Fibroblast of skin of back (primary cell): ENCODE measurements around the gene ASXL1.
A peak's percentile ranks its signal among the peaks of the same experiment; 100 is the strongest.

Source experiments
- DNase-seq: peaks from one replicate; pipeline ENCODE4 v3.0.0-alpha.2; 2013

ASXL1 gene

DNA sequence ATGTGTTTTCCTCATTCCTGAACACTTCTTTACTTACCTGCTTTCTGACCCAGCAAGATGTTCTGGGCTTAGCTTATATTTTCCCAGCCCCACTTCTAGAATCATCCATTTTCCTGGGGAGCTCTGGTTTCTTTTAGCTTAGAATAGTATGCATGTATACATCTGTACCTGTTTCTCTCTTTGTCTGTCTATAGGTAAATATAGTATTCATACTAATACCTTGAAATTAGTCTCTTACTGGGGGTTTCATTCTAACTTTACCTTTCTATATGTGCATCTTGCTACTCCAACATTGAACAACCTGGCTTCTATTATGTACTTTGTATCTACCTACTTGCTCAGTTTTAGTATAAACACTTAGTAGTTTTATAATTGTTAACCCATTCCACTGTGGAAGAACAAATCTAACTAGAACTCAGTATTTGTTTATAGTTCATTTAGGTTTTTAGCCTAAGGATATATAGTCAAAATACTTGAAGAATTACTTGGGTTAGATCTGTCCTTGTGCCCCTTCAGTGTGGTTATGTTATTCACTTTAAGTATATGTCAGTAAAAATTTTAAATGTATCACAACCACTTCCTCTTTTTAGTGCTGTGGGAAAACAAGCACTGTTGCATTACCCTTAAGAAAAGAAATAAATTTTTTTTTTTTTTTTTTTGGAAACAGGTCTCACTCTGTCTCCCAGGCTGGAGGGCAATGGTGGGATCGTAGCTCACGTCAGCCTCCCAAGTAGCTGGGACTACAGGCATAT is 54.0 kb downstream of the ASXL1 start:
- no peak for DNase-seq

DNA sequence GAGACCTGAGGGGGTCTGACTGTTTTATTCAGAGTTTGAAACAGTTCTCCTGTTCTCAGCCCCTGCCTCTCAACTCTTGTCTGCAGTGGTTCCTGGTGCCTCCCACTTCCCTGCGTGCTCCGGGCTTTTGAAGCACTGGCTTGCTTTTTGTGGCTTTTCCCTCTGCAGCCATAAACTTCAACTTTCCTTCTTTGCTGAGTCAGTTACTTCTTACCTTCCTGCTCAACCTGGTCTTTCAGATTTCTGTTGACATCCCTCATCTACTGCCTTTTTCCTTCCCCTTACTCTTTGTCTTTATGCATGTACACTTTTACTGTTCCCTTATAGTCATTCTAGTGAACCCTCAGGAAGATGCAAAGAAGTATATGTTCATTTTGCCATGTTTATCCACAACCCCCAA is 57.4 kb downstream of the ASXL1 start:
- DNase-seq, result no peak

DNA sequence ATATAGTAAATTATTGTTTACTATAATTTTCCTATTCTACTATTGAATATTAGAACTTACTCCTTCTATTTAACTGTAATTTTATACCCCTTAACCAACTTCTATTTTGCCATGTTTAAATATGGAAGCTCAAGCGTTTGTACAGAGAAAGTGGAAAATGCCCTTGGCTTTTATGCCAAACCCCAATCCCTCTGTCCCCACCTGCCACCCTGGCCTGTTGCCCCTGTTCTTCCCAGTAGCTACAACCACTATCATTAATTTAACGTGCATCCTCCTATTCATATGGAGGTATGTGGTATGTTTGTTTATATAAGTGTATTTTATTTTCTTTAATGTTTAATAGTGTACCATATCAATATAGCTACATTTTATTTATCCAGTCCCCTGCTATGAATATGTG is 58.1 kb downstream of the ASXL1 start:
- DNase-seq, result no peak

DNA sequence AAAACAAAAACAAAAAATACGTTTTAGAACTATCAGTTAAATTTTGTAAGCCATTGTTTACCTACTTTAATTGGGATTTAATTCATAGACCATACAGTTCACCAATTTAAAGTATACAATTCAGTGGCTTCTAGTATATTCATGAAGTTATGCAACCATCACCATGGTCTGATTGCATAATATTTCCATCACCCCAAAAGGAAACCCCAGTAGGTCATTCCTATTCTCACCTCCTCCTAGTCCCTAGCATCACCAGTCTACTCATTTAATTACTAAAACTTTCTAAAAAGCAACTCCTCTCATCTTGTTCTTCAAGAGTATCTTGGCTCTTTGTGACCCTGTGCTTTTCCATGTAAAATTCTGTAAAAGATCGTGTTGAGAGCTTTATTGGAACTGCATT is 60.2 kb downstream of the ASXL1 start:
- no peak for DNase-seq

DNA sequence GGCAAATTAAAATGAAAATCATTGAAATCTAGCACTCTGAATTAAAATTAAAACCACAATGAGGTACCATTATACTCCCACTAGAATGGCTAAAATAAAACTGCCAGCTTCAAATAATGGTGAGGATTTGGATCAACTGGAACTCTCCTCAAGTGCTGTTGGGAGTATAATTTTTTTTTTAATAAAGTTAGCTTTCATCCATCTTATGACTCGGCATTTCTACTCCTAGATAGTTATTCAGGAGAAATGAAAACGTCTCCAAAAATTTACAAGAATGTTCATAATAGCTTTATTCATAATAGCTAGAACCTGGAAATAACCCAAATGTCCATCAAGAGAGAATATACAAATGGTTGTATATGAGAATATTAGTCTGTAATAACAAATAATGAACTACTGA is 63.2 kb downstream of the ASXL1 start:
- DNase-seq, result peak; percentile 13

DNA sequence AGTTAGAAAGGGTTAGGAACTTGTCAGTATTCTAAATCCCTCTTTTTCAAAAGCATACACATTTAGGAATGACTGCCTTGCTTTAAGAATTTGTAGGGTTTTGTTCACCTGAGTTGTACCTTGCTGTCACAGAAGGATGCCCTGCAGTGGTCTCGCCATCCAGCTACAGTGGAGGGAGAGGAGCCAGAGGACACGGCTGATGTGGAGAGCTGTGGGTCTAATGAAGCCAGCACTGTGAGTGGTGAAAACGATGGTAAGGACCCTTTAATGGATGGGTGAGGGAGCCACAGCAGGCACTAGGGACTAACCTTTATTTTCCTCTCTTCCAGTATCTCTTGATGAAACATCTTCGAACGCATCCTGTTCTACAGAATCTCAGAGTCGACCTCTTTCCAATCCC is 69.9 kb downstream of the ASXL1 start:
- no peak for DNase-seq

DNA sequence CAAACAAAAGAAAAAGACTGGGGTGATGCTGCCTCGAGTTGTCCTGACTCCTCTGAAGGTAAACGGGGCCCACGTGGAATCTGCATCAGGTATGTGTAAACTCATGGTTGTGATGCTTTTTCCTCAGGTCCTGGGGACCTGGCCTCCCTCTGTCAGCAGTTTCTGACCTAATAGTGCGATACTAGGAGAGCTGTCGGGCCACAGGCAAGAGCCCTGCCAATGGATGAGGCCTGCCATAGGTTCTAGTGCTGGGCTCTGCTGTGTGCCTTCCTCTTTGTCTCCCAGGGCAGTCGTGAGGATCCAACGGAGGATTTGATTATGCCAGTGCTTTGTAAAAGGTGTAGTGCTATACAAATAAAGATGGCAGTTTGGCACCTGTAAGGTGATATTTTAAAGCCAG is 71.2 kb downstream of the ASXL1 start:
- DNase-seq, result no peak

DNA sequence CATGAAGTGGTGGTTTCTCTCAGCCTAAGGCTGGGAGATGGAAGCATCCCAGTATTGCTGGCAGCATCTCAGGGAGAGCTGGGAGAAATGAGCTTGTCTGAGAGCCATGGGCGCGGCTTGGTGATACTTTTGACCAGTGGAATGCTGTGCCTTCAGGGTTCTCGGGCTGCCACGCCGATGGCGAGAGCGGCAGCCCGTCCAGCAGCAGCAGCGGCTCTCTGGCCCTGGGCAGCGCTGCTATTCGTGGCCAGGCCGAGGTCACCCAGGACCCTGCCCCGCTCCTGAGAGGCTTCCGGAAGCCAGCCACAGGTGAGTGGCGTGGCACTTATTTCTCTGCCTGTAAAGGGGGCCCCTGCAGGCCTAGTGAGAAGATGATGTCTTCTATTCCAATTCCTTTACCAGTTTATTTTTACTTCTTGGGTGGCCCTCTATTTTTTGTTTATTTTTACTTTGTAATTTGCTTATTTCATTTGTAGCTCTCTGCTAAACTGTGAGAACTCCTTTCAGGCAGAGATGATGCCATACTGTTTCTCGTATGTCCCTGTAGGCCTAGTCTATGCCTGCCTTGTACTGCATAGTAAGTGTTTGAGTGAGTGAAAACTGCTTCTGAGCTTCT is 71.7 kb downstream of the ASXL1 start:
- no peak for DNase-seq

DNA sequence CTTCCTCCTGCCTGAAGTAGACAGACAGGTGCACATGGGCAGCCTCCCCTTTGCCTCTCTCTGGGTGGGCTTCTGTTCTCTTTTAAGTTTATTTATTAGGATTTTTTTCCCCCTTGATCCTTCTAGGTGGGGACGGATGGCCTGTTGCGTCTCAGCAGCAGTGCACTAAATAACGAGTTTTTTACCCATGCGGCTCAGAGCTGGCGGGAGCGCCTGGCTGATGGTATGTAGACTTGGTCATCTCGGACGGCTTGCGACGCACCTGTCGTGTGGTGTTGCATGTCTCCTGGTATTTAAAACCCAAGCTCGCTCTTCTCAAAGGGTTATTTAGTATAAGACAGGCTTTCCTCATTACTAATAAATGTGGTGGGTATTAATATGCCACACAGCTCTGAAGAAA is 73.3 kb downstream of the ASXL1 start:
- no peak for DNase-seq

DNA sequence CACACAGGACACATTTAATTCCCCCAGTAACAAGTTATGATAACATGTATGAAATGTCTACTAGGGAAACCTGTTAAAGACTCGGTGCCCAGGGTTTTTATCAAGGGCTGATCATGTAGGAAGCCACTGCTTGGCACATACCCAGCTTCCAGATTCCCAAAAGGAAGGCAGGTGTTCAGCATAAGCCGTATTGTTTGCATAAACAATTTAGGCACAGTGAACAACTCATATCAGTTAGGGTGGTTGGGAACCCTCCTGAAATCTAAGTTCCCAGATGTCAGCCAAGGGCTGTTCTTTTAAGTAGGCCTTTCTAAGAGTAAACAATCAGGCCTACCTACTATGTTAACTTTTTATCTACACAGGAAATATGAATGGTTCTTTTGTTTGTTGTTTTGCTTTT is 74.1 kb downstream of the ASXL1 start:
- DNase-seq, result no peak

DNA sequence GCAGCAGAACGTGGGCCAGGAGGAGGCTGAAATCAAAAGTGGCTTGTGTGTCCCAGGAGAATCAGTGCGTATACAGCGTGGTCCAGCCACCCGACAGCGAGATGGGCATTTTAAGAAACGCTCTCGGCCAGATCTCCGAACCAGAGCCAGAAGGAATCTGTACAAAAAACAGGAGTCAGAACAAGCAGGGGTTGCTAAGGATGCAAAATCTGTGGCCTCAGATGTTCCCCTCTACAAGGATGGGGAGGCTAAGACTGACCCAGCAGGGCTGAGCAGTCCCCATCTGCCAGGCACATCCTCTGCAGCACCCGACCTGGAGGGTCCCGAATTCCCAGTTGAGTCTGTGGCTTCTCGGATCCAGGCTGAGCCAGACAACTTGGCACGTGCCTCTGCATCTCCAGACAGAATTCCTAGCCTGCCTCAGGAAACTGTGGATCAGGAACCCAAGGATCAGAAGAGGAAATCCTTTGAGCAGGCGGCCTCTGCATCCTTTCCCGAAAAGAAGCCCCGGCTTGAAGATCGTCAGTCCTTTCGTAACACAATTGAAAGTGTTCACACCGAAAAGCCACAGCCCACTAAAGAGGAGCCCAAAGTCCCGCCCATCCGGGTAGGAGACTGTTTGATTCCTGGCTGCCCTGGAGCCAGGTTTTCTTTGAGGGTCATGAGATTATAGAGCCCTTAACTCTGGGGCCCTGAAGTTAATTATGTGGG is 75.3 kb downstream of the ASXL1 start:
- no peak for DNase-seq

DNA sequence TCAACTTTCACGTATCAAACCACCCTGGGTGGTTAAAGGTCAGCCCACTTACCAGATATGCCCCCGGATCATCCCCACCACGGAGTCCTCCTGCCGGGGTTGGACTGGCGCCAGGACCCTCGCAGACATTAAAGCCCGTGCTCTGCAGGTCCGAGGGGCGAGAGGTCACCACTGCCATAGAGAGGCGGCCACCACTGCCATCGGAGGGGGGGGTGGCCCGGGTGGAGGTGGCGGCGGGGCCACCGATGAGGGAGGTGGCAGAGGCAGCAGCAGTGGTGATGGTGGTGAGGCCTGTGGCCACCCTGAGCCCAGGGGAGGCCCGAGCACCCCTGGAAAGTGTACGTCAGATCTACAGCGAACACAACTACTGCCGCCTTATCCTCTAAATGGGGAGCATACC is 76.3 kb downstream of the ASXL1 start:
- no peak for DNase-seq

DNA sequence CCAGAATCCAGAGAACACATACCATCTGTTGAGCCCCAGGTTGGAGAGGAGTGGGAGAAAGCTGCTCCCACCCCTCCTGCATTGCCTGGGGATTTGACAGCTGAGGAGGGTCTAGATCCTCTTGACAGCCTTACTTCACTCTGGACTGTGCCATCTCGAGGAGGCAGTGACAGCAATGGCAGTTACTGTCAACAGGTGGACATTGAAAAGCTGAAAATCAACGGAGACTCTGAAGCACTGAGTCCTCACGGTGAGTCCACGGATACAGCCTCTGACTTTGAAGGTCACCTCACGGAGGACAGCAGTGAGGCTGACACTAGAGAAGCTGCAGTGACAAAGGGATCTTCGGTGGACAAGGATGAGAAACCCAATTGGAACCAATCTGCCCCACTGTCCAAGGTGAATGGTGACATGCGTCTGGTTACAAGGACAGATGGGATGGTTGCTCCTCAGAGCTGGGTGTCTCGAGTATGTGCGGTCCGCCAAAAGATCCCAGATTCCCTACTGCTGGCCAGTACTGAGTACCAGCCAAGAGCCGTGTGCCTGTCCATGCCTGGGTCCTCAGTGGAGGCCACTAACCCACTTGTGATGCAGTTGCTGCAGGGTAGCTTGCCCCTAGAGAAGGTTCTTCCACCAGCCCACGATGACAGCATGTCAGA is 77.4 kb downstream of the ASXL1 start:
- no peak for DNase-seq

DNA sequence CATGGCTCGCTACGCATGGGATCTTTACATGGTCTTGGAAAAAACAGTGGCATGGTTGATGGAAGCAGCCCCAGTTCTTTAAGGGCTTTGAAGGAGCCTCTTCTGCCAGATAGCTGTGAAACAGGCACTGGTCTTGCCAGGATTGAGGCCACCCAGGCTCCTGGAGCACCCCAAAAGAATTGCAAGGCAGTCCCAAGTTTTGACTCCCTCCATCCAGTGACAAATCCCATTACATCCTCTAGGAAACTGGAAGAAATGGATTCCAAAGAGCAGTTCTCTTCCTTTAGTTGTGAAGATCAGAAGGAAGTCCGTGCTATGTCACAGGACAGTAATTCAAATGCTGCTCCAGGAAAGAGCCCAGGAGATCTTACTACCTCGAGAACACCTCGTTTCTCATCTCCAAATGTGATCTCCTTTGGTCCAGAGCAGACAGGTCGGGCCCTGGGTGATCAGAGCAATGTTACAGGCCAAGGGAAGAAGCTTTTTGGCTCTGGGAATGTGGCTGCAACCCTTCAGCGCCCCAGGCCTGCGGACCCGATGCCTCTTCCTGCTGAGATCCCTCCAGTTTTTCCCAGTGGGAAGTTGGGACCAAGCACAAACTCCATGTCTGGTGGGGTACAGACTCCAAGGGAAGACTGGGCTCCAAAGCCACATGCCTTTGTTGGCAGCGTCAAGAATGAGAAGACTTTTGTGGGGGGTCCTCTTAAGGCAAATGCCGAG is 78.2 kb downstream of the ASXL1 start:
- DNase-seq, result no peak

DNA sequence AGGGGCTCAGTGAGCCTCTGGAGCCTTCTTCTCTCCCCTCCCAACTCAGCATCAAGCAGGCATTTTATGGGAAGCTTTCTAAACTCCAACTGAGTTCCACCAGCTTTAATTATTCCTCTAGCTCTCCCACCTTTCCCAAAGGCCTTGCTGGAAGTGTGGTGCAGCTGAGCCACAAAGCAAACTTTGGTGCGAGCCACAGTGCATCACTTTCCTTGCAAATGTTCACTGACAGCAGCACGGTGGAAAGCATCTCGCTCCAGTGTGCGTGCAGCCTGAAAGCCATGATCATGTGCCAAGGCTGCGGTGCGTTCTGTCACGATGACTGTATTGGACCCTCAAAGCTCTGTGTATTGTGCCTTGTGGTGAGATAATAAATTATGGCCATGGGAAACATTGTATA is 78.8 kb downstream of the ASXL1 start:
- no peak for DNase-seq

DNA sequence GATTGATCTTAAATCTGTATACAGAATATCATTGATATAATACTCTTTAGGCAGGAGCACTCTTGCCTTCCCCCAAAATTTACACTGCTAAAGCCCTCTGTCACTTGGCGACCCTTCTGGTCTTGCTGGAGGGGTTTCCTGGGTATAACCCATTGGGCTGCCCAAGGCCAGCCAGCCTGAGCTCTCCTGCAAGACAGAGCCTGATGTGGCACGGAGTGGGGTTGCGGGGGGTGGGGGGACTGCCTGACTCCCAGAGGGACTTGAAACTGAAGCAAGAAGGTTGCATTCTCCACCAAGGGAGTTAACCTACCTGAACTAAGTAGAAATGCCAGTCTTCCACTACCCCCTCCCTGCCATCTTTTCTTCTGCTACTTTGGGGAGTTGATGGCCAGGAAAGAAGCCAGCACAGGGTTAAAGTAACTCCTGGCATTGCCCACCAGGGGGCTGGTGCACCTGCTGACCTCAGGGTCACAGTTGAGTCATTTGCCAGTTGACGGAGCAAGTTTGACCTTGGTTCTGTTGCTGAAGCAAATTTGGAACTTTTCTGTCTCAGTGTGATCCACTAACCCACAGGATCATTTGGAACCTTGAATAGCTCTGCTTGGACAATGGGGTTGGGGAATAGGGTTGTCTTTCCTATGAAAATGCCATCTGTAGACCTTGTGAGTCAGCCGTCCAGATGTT is 79.4 kb downstream of the ASXL1 start:
- no peak for DNase-seq

DNA sequence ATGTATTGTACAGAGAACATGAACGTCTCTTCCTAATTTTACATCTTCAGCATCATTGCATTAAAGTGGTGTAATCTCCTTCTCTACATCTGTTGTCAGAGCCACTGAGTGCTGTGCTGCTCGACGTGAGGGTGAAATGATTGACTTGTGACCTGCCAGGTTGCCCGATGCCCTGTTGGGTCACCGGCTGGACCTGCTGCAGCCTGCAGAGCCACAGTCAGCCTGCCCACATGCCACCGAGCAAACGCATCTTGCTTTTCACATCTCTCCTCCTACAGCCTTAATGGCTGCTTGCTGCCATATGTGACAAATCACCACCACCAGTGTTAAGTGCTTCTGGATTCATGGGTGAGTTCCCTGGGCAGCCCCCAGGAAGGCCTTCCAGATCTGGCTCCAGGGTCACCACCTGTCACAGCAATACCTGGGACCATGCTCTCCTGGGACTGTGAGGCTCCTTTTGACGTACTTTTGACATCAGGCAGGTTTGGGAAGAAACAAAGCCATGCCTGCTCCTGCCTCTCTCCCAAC is 80.3 kb downstream of the ASXL1 start:
- no peak for DNase-seq

DNA sequence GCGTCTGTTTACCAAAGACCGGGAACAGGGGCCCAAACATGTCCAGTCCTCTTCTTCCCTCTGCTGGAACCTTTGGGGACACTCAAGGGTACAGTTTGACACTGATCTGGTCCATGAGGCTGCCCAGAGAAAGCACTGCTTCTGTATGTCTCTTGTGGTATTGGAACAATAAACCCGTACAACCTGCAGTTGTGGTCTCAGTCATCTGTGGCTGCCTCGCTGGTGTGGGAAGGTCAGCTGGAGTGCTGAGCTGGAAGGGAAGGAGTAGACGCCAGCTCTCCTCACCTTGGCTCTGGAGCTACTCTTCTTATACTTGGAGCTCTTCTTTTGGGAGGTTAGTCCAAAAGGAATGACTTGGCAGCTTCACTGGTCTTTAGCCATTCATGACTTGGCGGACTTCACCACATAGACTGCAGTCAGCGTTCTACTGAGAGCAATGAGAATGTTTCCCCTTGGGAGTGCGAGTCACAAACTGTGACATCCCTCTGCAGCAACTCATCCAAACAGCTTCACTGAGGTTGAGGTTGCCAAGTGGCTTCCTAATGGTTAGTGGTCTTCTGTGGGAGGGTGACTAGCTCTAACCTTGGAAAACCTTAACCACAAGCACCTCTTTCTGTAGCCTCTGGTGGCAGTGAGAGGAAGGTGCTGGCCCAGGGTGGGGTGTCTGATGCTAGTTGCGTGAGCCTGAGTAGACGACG is 81.2 kb downstream of the ASXL1 start:
- peak; percentile 96 for DNase-seq

DNA sequence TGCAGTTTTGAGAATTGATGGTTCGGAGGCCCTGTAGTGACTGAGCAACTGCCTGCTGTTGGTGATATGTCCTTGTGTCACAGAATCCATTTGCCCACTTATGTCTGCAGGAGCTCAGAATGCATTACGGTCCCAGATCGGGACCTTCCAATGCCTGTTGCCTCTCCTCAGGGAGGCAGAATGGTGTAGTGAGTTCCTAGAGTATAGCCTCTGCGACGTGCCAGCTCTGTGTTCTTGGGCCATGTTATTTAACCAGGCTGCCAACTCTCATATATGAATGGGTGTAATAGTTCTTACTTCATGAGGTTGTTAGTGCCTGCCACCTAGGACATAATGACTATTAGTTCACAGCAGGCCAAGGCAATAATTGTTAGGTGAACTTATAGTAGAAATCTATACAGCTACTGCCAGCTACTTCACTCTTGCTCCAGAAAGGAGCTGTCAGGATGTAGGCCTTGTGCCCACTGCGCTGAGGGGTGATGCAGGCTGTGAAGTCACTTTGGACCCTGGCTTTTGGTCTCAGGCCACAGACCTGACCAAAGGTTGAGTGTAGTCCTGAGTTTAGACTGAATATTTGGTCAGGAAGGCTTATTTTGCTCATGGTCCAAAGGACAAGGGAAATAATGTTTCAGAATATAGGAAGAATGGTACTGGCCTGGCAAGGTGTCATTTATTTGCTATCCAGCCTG is 82.1 kb downstream of the ASXL1 start:
- no peak for DNase-seq

DNA sequence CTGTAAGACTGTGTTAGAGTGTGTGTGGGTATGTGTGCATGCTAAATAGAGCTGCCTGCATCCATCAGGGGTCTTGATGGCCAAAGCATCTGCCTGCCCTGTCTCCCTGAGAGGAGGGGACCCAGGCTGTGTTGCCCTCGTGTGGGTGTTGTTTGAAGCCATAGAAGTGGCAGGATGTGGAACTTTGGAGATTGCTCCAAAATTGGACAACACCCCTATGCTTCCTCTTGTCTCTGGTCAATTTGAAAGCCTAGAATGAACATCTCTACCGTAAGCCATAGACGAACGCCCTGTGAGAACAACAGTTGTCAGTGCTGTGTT is 82.6 kb downstream of the ASXL1 start:
- DNase-seq, result no peak

DNA sequence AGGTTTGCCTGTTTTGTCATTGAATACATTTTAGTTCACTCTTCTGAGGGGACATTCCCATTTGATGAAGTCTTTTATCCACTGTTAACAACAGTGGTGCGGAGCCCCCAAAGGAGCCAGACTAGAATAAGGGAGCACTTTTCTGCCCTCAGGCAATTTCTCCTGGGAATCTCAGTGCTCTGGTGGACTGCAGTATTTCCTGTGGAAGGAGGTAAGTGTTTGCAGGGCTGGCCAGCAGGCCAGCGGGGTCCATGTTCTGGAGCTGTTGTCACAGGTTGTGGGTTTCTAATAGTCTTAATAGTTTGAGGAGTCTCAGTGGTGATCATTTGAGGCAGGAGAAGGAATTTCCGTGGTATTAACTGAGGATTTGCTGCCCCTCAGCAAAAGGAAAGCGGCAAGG is 83.5 kb downstream of the ASXL1 start:
- no peak for DNase-seq
